Measurements from ENCODE around the gene ERC2. TPM values are rescaled to one million over a fixed set of nuclear protein-coding genes. Genes with fewer than 3 reads are reported as not detected.

The ERC2 gene
- total RNA-seq, 3 donors from 2014 or later: 0.64 to 7.3 (median 1.3) TPM

DNA sequence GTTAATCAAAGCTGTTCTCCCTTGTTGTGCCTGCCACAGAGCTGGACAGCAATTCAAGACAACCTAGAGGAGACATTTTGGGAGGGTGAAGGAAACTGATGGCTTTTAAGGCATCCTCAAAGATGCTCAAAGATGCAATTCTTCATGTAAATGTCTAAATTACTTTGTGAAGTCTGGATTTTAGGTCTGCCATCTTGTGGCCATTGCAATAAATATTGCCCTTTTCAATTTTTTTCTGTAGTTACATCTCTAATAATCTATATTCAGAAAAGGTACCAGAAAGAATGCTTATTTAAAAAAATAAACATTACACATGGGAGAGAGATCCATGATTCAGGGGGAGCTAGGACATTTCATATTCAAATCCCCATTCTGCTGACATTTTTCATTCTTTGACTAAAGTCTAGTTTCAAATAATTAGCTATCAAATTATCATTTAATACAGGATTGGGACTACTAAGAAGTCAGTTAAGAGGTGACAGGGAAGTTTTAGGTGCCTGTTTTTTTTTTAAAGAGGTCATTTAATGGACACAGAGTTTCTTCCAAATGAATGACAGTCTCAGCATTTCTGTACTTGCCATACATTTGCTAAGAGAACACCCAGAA, 721.4 kb downstream of the ERC2 start:
- TF ChIP-seq POLR2A (IDR thresholded peaks at IDR 0.05): no peak
- TF ChIP-seq, protein P1, sequence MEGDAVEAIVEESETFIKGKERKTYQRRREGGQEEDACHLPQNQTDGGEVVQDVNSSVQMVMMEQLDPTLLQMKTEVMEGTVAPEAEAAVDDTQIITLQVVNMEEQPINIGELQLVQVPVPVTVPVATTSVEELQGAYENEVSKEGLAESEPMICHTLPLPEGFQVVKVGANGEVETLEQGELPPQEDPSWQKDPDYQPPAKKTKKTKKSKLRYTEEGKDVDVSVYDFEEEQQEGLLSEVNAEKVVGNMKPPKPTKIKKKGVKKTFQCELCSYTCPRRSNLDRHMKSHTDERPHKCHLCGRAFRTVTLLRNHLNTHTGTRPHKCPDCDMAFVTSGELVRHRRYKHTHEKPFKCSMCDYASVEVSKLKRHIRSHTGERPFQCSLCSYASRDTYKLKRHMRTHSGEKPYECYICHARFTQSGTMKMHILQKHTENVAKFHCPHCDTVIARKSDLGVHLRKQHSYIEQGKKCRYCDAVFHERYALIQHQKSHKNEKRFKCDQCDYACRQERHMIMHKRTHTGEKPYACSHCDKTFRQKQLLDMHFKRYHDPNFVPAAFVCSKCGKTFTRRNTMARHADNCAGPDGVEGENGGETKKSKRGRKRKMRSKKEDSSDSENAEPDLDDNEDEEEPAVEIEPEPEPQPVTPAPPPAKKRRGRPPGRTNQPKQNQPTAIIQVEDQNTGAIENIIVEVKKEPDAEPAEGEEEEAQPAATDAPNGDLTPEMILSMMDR (IDR thresholded peaks at IDR 0.05): peak in 2 of 3 donors; percentile 16 to 43
- H3K27me3 ChIP-seq: no peaks in the 10 kb centered on the region
- H3K9me3 ChIP-seq: no peaks in the 10 kb centered on the region
- no peak overlapping the region for H3K27ac ChIP-seq
- intact Hi-C loops (cut with DNase I; ENCODE audit: low total_unique reads): no loop called here
- no peaks in the 10 kb centered on the region for H3K36me3 ChIP-seq
- H3K4me3 ChIP-seq: no peak overlapping the region
- no peaks in the 10 kb centered on the region for H3K4me1 ChIP-seq
- DNase-seq (ENCODE audit: low spot score in 2 of 2): no peak

DNA sequence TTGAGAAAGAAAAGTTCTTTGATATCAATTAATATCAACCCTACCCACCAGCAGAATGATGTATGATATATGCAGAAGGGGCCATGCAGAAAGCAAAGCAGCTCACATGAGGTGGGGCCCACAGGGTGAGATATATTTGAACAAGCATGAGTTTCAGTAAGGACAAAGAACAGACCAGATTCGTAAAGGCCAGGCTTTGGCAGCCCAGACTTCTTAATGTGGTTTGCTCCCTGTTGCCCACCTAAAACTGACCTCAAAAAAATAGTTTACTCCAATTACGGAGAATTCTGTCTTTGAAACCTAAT, 725.5 kb downstream of the ERC2 start:
- H3K27me3 ChIP-seq: no peaks in the 10 kb centered on the region
- no peak for DNase-seq (ENCODE audit: low spot score in 2 of 2)
- no peak overlapping the region for H3K27ac ChIP-seq
- no peaks in the 10 kb centered on the region for H3K4me1 ChIP-seq
- no peaks in the 10 kb centered on the region for H3K9me3 ChIP-seq
- intact Hi-C loops (cut with DNase I; ENCODE audit: low total_unique reads): no loop called here
- H3K36me3 ChIP-seq: no peaks in the 10 kb centered on the region
- H3K4me3 ChIP-seq: no peak overlapping the region
- TF ChIP-seq, protein P1 (IDR thresholded peaks at IDR 0.05): no peak
- TF ChIP-seq POLR2AphosphoS5 (IDR thresholded peaks at IDR 0.05) (no peak), POLR2A (IDR thresholded peaks at IDR 0.05) (no peak)

DNA sequence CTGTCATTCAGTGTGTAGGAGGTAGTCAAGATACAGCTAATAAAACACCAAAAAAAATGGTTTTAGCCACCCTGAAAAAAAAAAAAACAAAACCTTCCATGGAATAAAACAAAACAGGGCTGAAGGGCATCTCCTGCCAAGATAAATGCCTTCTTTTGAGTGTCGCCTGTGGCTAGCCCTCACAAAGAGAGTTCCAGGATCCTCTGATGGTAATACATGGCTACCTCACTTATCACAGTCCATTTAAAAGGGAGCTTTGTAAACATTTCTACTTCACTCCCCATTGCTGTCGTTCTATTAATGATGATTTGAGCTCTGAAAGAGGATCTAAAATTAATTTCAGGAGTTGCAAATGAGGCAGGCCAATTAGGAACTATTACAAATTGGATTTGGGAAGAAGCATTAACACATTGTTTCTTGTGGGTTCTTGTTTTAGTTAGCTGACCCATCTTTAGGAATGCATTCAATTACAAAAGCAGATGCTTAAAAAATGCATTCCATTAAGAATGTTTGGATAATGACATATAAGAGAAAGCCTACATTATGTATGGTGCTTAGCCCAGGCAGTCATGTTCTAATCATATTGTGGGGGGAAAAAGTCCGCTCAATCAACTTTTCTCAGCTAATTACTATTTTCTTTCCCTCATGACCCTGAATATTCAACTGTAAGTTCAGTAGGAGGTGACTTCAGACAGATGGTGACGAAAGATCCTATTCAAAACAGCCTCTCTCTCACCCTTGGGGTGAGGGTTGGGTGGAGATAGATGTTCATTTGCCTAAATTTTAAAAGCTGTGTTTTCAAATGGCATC, 726.0 kb downstream of the ERC2 start:
- TF ChIP-seq POLR2AphosphoS5 (IDR thresholded peaks at IDR 0.05) (no peak), POLR2A (IDR thresholded peaks at IDR 0.05) (no peak)
- TF ChIP-seq, protein P1 (IDR thresholded peaks at IDR 0.05): no peak

DNA sequence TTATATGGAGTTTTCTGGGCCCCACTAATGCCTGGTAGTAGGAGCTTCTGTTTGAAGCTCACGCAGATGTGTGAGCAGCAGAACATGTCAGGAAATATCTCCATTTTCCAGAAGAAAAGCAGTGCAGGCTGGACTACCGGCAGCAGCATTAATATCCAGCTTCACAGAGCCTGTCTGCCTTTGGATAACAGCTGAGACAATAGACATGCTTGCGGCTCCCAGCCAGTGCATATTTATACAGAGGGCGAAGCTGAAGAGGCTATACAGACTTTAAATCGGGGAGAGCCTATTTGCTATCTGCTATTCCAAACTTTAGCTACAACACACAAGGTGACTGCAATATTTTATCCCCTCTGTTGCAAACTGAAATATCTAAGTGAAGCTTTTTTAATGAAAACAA, 731.1 kb downstream of the ERC2 start:
- TF ChIP-seq, protein P1 (IDR thresholded peaks at IDR 0.05): no peak
- TF ChIP-seq POLR2AphosphoS5 (IDR thresholded peaks at IDR 0.05) (no peak), POLR2A (IDR thresholded peaks at IDR 0.05) (no peak)
- Histone ChIP-seq H3K27me3 (no peaks in the 10 kb centered on the region), H3K9me3 (no peaks in the 10 kb centered on the region), H3K4me3 (no peak overlapping the region), H3K36me3 (no peaks in the 10 kb centered on the region), H3K27ac (no peak overlapping the region), H3K4me1 (no peaks in the 10 kb centered on the region)
- DNase-seq (ENCODE audit: low spot score in 2 of 2): no peak
- intact Hi-C loops (cut with DNase I; ENCODE audit: low total_unique reads): no loop called here

More for the DNA sequence above, 726.0 kb downstream of the ERC2 start:
- Histone ChIP-seq H3K9me3 (no peaks in the 10 kb centered on the region), H3K27ac (no peak overlapping the region), H3K4me3 (no peak overlapping the region), H3K4me1 (no peaks in the 10 kb centered on the region), H3K27me3 (no peaks in the 10 kb centered on the region), H3K36me3 (no peaks in the 10 kb centered on the region)
- no peak for DNase-seq (ENCODE audit: low spot score in 2 of 2)
- intact Hi-C loops (cut with DNase I; ENCODE audit: low total_unique reads): no loop called here

DNA sequence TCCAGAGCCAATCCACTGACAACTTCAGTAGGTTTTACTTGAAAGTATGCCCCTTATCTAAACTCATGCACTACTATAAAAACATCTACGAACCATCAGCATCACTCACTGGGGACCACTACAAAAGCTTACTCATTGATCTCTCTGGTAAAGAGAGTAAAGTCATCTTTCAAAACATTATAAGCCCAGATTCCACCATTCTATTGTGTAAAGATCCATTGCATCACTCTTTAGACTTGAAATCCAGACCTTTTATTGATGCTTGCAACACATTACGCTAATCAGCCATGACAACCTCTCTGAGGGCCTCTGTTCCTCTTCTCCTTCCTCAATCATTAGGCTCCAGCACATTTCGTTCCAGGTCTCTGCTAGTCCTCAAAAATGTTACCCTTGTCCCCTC, 732.3 kb downstream of the ERC2 start:
- TF ChIP-seq, protein P1 (IDR thresholded peaks at IDR 0.05): no peak
- no peak for TF ChIP-seq POLR2A (IDR thresholded peaks at IDR 0.05)
- TF ChIP-seq POLR2AphosphoS5 (IDR thresholded peaks at IDR 0.05): no peak
- Histone ChIP-seq H3K36me3 (no peaks in the 10 kb centered on the region), H3K27me3 (no peaks in the 10 kb centered on the region), H3K4me1 (no peaks in the 10 kb centered on the region), H3K27ac (no peak overlapping the region), H3K9me3 (no peaks in the 10 kb centered on the region), H3K4me3 (no peak overlapping the region)
- no peak for DNase-seq (ENCODE audit: low spot score in 2 of 2)
- intact Hi-C loops (cut with DNase I; ENCODE audit: low total_unique reads): no loop called here

Measured in breast epithelium (tissue), 4 donors.